ENCODE data around the gene KRT26.
"Not testable (repeated sequence)": the region's sequence is repeated elsewhere in the genome, so short reads cannot be mapped to it uniquely, and the experiment has no call there.

Gene KRT26

DNA sequence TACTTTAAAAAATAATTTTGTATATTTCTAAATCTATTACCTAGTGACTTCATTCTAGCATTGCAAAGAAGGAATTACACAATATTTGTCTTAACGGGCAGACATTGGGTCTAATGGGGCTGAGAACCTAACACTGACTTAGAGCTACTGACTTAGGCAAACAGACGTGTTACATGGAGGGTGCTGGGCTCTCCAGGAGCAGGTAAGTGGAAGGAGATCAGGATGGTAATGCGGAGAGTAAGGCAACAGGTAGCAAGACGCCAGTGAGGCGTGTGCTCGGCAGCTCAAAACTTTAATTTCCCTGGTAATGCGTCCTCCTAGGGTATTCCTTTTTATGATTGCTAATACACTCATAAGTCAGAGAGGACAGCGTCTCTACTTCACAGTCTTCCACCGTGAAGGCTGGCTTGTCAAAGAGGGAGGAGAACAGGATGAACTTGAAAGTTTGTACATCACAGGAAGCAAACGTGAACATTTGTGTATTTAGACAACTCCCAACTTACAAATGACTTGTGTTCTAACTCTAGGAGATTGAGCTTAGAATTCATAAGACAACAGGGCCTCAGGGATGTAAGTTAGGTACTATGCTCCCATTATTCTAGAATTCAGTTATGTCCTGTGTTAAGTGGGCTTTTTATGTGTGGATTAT is 23.1 kb upstream of the KRT26 start:
- no peak for DNase-seq

DNA sequence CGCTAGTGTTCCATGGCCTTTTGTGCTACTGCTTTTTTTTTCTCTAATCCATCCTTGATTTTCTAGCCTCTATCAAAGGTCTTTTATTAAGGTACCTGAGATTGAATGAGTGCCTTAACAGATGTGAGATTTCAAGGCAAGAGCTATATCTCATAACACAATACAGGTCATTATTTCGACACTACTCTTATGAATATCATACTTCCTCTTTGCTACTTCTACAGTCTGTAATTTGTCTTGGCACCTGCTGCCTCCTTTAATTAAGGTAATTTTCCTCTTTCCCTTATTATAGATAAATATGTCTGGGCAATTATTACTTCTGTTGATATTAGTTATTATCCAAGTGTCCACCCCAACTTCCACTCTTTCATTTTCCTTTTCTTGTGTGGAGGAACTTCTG is 22.5 kb upstream of the KRT26 start:
- DNase-seq, result no peak

DNA sequence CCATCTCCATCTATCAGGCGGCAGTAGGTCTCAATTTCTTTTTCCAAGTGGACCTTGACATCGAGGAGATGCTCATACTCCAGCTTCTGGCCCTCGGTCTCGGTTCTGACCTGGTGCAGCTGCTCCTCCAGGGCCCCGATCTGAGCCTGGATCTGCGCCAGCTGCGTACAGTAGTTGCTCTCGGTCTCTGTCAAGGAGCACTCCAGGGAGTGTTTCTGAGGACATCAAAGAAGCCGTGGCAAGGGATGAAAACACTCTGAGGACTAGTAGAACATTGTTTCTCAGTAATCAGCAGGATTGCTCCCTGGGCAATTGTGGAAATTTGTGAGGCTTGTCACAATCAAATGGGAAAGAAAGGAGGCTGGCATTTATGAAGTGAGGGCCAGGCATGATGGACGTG is 21.8 kb upstream of the KRT26 start:
- DNase-seq, result no peak

GRCh38 chr17:40791787-40792436 is 19.9 kb upstream of the KRT26 start:
- no peak for DNase-seq

DNA sequence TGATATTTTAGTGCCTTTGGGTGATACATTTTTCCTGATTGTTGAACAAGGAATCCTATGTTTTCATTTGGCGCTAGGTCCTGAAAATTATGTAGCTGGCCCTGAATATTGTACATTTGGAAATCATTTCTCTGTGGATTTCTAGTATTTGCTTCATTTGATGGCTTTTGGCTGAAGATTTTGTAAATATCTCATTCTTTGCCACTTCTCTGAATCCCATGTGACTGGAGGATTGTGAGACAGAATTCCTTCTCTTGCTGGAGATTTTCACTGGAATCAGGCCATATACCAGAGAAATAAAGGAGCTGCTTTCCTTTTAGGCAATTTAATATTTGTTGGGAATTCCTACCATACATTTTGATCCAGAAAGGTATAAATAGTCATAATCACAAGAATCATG is 19.1 kb upstream of the KRT26 start:
- DNase-seq, result no peak

DNA sequence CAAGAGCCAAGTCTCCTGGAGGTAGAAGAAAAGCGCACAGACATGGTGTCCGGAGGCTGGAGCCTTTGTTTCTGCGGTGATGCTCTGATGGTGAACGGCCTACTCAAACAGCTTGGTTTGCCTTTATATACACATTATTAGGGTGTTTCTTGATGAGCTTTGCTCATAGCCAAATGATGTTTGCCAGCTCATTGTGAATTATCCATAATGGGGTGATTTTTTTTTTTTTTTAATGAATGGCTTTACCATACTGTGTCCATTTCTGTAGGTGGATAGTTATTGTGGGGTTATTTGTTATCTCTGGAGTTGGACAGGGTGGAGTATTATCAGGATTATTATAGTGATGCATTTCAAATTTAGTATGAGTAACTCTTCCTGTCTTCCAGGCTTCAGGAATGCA is 10.4 kb upstream of the KRT26 start, which contains the start of gene KRT27:
Gene KRT27 (minus strand): TSS at position 101 of the 400 bp plus-strand sequence. CDS start 57 bp downstream, at position 44.
- no peak for DNase-seq

- DNase-seq, result peak in 1 of 56 donors; percentile 14
Observed at GRCh38 chr17:40779181-40779909, 7.3 kb upstream of the KRT26 start.

DNA sequence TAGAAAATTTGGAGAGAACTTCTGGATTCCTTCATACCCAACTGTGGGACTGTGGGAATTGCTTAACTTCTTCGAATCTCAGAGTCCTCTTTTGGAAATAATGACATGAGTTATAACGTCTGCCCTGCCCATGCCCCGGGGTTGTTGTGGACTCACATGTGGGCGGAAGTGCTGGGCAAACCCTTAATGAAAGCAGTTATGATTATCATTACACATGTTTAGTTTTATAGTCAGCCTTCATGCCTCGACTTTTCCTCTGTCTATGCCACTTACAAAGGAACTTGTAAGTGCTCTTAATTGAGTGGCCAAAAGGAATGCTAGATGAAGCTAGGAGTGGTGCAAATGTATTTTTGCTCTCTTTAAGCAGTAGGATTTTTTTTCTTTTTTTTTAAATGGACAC is 6.5 kb upstream of the KRT26 start:
- no peak for DNase-seq

GRCh38 chr17:40777971-40778370 is 6.0 kb upstream of the KRT26 start:
- DNase-seq, result no peak

DNA sequence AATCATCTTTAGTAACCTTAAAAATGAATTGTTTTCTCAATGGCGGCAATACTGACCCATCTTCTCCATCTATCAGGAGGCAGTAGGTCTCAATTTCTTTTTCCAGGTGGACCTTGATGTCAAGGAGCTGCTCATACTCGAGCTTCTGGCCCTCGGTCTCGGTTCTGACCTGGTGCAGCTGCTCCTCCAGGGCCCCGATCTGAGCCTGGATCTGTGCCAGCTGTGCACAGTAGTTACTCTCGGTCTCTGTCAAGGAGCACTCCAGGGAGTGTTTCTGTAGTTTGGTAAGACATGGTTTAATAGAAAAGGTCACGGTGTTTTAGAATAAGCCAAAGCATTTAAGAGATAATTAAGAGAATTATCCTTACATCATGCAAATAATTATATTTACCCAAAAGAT is 5.5 kb upstream of the KRT26 start:
- DNase-seq, result no peak

- DNase-seq, result no peak
Observed at GRCh38 chr17:40775945-40776344, 3.9 kb upstream of the KRT26 start.

DNA sequence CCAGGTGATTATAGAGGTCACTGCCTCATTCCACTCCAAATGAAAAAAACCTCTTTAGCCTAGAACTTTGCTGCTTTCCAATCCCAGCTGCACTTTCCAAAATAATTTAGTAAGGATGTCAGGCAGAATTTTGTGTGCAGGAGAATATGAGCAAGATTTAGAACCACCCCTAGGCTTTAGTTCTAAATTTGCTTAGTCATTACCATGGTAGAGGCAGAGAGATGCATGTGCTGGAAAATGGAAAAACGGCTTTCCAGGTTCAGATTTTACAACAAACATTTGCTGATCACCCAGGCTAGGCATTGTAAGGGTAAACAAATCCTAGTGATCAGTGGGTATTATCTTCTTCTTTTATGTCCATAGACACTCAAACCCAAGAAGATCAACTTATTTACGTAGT is 6.3 kb downstream of the KRT26 start:
- no peak for DNase-seq

DNA sequence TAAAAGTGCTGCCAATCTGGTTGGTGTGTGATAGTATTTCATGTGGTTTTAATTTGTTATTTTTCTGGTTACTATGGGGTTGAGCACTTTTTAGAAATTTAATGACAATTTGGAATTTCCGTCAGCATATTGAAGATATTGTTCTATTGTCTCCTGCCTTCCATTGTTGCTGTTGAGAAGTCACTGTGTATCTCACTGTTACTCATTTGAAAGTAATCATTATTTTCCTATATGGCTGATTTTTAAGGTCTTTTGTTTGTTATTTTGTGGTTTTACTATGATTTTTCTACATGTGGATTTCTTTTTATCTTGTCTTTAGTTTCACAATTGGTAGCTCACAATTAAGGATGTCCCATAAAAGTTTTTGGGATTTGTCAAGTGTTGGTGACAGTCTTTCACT is 8.2 kb downstream of the KRT26 start:
- no peak for DNase-seq

GRCh38 chr17:40760105-40761016 is 11.6 kb downstream of the KRT26 start:
- no peak for DNase-seq

- DNase-seq, result no peak
Observed at GRCh38 chr17:40755231-40755630, 16.8 kb downstream of the KRT26 start, which contains the start of gene KRT25. TSS of gene KRT25 (minus strand) at chr17:40755331. CDS start at chr17:40755271, 60 bp downstream.

DNA sequence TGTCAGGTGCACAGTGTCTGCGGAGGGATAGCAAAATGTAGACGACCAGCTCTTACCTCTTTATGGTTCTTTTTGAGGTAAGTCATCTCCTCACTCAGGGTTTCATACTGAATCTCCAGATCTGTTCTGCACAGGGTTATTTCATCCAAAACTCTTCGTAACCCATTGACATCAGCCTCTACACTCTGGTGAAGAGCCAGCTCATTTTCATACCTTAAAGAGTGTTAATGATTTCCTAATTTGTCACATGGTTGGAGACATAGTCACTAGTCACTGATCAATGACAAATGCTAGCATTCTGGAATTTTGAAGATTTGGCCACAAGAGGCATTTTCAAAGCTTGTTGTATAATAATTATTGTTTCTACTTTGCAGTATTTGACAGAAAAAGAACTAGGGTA is 18.2 kb downstream of the KRT26 start:
- DNase-seq, result no peak

- DNase-seq, result no peak
Observed at GRCh38 chr17:40751065-40751464, 20.9 kb downstream of the KRT26 start.

GRCh38 chr17:40750391-40750790 is 21.6 kb downstream of the KRT26 start:
- DNase-seq, result no peak

GRCh38 chr17:40748666-40749065 is 23.3 kb downstream of the KRT26 start:
- not testable (repeated sequence) for DNase-seq

- no peak for DNase-seq
Observed at GRCh38 chr17:40738553-40738952, 33.4 kb downstream of the KRT26 start.

DNA sequence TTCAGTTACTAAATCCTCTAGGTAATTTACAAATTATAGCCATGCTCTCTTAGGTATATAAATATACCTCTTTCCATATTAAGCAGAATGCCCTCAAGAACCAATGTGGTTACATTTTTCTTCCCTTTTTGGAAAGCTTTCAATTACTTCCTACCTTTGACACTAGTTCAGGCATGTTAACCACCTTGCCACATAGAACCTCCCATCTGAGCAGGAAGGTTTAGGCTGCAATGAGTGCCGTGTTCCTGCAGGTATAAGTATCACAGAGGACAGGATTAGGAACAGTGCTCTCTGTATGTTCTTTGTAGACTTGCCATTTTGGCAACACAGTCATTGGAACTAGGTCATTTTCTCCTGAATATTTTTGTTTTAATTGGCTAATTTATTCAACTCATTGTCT is 37.0 kb downstream of the KRT26 start:
- no peak for DNase-seq
